Fibroblast of peridontal ligament (primary cell): Measurements from ENCODE around the gene ATAD3A.
"Not testable (repeated sequence)": the region's sequence is repeated elsewhere in the genome, so short reads cannot be mapped to it uniquely, and the experiment has no call there.

Source experiments
- DNase-seq: peaks from one replicate; pipeline ENCODE4 v3.0.0-alpha.2; 2010; ENCODE audit errors: extremely low read depth

Gene ATAD3A

DNA sequence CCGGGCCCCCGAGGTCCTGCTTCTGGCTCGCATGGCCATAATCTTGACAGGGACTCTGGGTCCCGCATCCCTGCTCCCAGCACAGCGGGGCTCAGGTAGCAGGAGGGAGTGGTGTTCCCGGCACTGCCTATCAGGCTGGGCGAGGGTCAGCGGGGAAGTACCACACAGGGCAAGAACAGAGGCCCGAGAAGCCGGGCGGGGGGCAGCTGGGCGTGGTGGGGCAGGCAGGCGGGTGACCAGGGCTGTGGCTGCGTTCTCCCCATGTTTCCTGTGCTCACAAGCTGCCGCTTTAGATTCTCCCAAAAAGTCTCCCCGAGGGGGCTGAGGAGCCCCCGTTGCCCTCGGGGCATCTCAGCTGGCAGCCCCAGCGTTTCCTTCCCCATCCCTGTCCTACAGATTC is 22.1 kb upstream of the ATAD3A start:
- DNase-seq = no peak

DNA sequence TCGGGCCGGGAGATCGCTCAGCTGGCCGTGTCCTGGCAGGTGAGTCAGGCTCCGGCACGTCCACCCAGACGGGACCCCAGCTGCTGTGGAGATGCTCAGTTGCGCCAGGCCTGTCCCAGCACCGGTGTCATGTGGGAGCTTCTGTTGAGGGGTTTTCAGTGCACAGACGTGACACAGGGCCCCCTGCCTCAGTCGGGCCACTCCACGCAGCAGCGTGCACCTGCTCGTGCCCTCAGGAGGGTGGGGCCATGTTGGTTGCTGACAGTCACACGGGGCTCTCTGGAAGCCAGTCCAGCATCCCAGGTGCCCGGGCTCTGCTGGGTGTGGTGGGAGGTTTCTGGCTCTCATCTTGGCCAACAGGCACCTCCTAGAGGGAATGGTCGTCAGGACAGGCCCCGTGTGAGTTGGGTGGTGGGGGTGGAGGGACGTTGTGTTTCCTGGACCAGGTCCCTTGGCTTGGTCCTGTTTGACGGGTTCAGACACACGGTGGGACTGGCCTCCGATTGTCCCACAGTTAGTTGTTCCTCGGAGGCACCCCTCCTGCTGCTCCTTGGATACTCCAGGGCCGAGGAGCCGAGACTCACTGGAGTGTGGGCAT is 21.2 kb upstream of the ATAD3A start:
- DNase-seq = no peak

GRCh38 chr1:1491601-1492000 is 20.4 kb upstream of the ATAD3A start:
- DNase-seq = no peak

- DNase-seq = not testable (repeated sequence)
Observed at GRCh38 chr1:1494311-1494710, 17.7 kb upstream of the ATAD3A start.

- DNase-seq = not testable (repeated sequence)
Observed at GRCh38 chr1:1495461-1495975, 16.4 kb upstream of the ATAD3A start.

DNA sequence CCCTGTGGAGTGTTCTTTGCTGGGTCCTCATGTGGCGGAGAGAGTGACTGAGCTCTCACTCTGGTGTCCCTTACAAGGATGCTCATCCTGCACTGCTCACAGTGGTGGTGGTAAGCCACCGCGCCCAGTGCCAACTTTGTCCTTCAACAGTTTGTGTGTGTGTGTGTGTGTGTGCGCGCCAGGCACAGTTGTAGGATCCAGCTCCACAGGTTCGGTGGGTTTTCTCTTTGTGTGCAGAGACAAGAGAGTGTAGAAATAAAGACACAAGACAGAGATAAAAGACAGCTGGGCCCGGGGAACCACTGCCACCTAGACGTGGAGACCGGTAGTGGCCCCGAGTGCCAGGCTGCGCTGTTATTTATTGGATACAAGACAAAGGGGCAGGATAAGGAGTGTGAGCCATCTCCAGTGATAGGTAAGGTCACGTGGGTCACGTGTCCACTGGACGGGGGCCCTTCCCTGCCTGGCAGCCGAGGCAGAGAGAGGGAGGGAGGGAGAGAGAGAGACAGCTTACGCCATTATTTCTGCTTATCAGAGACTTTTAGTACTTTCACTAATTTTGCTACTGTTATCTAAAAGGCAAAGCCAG is 7.1 kb upstream of the ATAD3A start:
- peak; percentile 55 for DNase-seq

DNA sequence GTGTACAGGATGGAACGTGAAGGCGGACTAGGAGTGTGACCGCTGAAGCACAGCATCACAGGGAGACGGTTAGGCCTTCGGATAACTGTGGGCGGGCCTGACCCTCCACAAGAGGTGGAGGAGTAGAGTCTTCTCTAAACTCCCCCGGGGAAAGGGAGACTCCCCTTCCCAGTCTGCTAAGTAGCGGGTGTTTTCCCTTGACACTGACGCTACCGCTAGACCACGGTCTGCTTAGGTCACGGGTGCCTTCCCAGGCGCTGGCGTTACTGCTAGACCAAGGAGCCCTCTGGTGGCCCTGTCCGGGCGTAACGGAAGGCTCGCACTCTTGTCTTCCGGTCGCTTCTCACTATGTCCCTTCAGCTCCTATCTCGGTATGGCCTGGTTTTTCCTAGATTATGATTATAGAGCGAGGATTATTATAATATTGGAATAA is 6.6 kb upstream of the ATAD3A start:
- not testable (repeated sequence) for DNase-seq

- not testable (repeated sequence) for DNase-seq
Observed at GRCh38 chr1:1505801-1506200, 6.2 kb upstream of the ATAD3A start.

- DNase-seq = no peak
Observed at GRCh38 chr1:1507305-1507704, 4.7 kb upstream of the ATAD3A start.

DNA sequence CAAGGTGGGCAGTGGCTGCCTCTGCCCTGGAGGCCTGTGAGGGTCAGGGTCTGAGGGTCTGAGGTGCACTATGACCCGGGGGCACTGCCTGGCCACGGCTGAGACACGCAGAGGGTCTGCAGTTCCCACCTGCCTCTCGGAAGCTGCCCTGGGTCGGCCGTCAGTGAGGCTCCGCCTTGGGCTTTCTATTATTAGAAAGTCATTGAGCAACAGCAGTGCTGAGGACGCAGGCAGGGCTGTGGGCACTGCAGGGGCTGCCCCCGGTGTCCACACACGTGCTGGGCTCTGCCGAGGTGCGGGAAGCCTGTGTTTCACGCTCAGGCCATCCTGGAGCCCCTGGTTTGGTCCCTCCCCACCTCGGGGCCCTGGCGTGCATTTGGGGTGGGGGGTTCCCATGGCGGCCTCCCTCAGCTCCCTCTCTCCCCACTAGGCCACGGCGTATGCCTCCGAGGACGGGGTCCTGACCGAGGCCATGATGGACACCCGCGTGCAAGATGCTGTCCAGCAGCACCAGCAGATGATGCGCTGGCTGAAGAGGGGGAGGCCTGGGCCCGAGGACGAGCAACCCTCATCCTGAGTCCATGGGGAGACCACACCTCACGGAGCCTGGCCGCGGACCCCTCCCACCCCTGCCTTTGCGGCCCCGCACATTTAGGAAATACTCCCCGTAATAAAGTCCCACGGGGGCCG is 3.0 kb upstream of the ATAD3A start:
- DNase-seq = not testable (repeated sequence)

GRCh38 chr1:1509465-1509850 is 2.5 kb upstream of the ATAD3A start:
- DNase-seq = not testable (repeated sequence)

- peak; percentile 17 for DNase-seq
Observed at GRCh38 chr1:1510912-1511532, 940 bp upstream of the ATAD3A start.

- not testable (repeated sequence) for DNase-seq
Observed at GRCh38 chr1:1512425-1512824, 463 bp downstream of the ATAD3A start.

GRCh38 chr1:1513675-1514074 is 1.7 kb downstream of the ATAD3A start:
- DNase-seq = not testable (repeated sequence)

- not testable (repeated sequence) for DNase-seq
Observed at GRCh38 chr1:1514376-1514775, 2.4 kb downstream of the ATAD3A start.

DNA sequence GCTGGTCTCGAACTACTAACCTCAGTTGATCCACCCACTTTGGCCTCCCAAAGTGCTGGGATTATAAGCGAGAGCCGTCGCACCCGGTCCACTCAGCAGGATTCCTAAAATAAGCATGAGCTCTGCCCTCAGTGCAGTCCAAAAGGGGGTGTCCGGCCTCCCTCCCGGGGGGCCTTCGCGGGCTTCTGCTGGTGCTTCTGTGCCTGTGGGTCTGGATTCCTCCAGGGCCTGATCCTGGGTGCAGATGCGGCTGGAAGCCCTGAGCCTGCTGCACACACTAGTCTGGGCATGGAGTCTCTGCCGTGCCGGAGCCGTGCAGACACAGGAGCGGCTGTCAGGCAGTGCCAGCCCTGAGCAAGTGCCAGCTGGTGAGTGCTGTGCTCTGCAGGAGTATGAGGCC is 5.0 kb downstream of the ATAD3A start:
- DNase-seq = not testable (repeated sequence)

DNA sequence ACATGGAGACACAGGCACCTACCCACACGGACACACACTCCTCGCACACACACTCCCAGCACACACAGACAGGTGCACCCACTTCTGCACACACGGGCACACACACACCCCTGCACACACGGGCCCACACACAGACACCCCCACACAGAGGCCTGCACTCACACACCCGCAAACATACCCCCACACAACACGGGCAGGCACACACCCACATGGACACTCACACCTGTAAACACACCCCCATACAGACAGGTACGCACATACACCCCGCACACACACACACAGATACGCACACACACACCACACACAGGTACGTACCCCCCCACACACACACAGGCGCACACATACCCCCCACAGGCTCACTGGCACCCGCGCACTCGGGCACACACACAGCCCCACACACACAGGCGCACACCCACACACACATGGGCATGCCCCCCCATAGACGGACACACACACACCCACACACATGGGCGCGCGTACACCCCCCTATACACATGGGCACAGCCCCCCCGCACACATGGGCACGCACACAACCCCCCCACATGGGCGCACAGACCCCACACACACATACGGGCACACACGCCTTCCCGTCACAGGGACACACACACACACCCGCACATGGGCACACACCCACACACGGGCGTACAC is 6.1 kb downstream of the ATAD3A start:
- DNase-seq = no peak

DNA sequence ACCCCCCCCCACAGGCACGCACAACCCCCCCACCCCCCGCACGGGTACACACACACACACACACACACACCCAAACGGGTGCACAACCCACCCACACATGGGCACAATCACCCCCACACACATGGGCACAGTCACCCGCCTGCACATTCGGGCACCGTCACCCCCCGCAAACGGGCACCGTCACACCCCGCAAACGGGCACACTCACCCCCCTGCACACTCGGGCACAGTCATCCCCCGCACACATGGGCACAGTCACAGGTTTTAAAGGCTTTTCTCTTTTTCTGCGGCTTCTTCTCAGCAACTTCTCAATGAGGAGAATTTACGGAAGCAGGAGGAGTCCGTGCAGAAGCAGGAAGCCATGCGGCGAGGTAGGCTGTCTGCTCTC is 6.7 kb downstream of the ATAD3A start:
- not testable (repeated sequence) for DNase-seq

- not testable (repeated sequence) for DNase-seq
Observed at GRCh38 chr1:1519805-1520505, 8.0 kb downstream of the ATAD3A start.

DNA sequence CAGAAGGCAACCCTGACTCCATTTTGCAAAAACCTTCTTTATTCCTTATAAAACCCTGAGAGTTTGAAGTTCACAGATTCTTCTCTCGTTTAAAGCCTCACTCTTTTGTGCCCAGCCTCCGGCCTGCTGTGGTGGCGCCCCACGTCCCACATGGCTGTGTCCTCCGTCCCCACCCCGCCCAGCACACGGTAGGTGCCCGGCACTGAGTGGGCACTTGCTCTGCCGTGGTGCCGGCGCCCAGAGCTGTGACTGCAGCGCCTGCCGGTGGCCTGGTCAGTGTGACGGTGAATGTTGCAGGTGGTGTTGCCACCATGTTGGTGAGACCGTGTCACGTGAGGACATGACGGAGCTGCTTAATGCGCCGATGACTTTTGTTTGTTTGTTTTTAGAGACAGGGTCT is 9.4 kb downstream of the ATAD3A start:
- DNase-seq = no peak

DNA sequence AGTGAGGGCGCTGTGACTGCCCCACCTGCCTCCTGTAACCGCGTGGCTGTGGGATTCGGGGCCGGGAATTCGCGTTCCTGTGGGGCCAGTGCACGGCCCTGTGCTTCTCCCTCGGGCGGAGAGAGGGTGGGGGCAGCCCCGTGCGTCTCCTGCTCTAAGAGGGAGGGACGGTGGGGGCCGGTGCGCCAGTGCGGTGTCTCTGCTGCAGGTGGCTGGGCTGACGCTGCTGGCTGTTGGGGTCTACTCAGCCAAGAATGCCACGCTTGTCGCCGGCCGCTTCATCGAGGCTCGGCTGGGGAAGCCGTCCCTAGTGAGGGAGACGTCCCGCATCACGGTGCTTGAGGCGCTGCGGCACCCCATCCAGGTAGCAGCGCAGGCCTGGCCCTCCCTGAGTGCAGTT is 10.6 kb downstream of the ATAD3A start:
- not testable (repeated sequence) for DNase-seq
